B cell (primary cell): ENCODE results near the gene CPE.

Experiments
- EZH2 ChIP-seq: IDR thresholded peaks from 2 replicates; pipeline ENCODE4 v1.6.1; 2012; ENCODE audit warnings: borderline replicate concordance, low read depth, mild to moderate bottlenecking, moderate library complexity, low read length; ENCODE audit not compliant: insufficient read depth, poor library complexity, severe bottlenecking
- TF ChIP-seq, protein P1 (sequence below): fragments of 200-600 bp; IDR thresholded peaks from one replicate; pipeline ENCODE4 v1.8.0; 2022; ENCODE audit warnings: antibody characterized with exemption, mild to moderate bottlenecking

DNA sequence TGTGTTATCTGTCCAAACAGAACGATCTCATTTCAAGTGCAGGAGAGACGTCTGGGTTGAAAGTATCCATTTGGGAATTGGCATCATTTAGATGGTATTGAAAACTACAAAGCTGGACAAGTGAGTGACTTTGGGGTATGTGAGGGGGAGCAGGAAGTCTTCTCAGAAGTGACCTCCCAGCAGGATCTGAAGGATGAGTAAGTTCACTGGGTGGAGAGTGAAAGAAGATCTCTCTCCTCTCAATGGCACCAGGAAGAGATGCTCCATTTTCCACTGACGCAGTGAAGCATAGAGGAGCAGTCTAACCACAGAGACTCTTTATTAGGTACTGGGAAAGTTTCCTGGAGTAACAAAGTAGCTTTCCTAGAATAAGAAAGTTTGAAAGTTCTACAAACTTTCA is 161.0 kb downstream of the CPE start:
- TF ChIP-seq, protein P1, sequence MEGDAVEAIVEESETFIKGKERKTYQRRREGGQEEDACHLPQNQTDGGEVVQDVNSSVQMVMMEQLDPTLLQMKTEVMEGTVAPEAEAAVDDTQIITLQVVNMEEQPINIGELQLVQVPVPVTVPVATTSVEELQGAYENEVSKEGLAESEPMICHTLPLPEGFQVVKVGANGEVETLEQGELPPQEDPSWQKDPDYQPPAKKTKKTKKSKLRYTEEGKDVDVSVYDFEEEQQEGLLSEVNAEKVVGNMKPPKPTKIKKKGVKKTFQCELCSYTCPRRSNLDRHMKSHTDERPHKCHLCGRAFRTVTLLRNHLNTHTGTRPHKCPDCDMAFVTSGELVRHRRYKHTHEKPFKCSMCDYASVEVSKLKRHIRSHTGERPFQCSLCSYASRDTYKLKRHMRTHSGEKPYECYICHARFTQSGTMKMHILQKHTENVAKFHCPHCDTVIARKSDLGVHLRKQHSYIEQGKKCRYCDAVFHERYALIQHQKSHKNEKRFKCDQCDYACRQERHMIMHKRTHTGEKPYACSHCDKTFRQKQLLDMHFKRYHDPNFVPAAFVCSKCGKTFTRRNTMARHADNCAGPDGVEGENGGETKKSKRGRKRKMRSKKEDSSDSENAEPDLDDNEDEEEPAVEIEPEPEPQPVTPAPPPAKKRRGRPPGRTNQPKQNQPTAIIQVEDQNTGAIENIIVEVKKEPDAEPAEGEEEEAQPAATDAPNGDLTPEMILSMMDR, result no peak
- no peak for TF ChIP-seq EZH2
